GM18868 (cell line): ENCODE results near the gene TATDN2.
"Not testable (repeated sequence)": the region's sequence is repeated elsewhere in the genome, so short reads cannot be mapped to it uniquely, and the experiment has no call there.

ENCODE experiments used
- ATAC-seq: cut with Tn5 transposase; IDR thresholded peaks from one replicate; pipeline ENCODE4 v1.9.1; 2021; ENCODE audit warnings: mild to moderate bottlenecking, moderate library complexity; ENCODE audit not compliant: unreplicated experiment

TATDN2 gene

GRCh38 chr3:10268930-10269329, 20.7 kb downstream of the TATDN2 start:
- no peak for ATAC-seq

- no peak for ATAC-seq
These were observed 21.2 kb downstream of the TATDN2 start for GRCh38 chr3:10269443-10269842.

- ATAC-seq, result not testable (repeated sequence)
These were observed 24.2 kb downstream of the TATDN2 start for GRCh38 chr3:10272476-10272875.

- ATAC-seq, result no peak
These were observed 24.7 kb downstream of the TATDN2 start for GRCh38 chr3:10272977-10273376.

GRCh38 chr3:10273702-10274305, 25.5 kb downstream of the TATDN2 start:
- ATAC-seq, result no peak

GRCh38 chr3:10274601-10275000, 26.3 kb downstream of the TATDN2 start:
- no peak for ATAC-seq

GRCh38 chr3:10277115-10277625, 28.9 kb downstream of the TATDN2 start:
- no peak for ATAC-seq

GRCh38 chr3:10278501-10278900, 30.2 kb downstream of the TATDN2 start:
- no peak for ATAC-seq

- no peak for ATAC-seq
These were observed 31.3 kb downstream of the TATDN2 start for GRCh38 chr3:10279384-10280176.

GRCh38 chr3:10280177-10280529, 31.9 kb downstream of the TATDN2 start:
- ATAC-seq, result no peak

- no peak for ATAC-seq
These were observed 32.3 kb downstream of the TATDN2 start for GRCh38 chr3:10280571-10280970.

- ATAC-seq, result no peak
These were observed 33.7 kb downstream of the TATDN2 start for GRCh38 chr3:10281951-10282350.

GRCh38 chr3:10283638-10284037, 35.4 kb downstream of the TATDN2 start:
- no peak for ATAC-seq

- peak; percentile 58 for ATAC-seq
These were observed 36.2 kb downstream of the TATDN2 start for GRCh38 chr3:10284496-10284895.

GRCh38 chr3:10285272-10286132, 37.2 kb downstream of the TATDN2 start:
- no peak for ATAC-seq

GRCh38 chr3:10286133-10286524, 37.9 kb downstream of the TATDN2 start:
- ATAC-seq, result no peak

- no peak for ATAC-seq
These were observed 38.5 kb downstream of the TATDN2 start for GRCh38 chr3:10286596-10287295.

GRCh38 chr3:10287936-10288574, 39.8 kb downstream of the TATDN2 start:
- ATAC-seq, result no peak

- no peak for ATAC-seq
These were observed 40.3 kb downstream of the TATDN2 start for GRCh38 chr3:10288575-10288960.

- ATAC-seq, result no peak
These were observed 40.8 kb downstream of the TATDN2 start for GRCh38 chr3:10289077-10289476.
